GM23248 (cell line): ENCODE measurements around the gene RAD51B. TPM values are rescaled to one million over a fixed set of nuclear protein-coding genes. Genes with fewer than 3 reads are reported as not detected.

Experiments used
- DNase-seq: peaks from one replicate; pipeline ENCODE4 v3.0.0-alpha.2; 2015
- H2AFZ ChIP-seq: fragments of 200-600 bp; sonication (generic); 2 replicates; pipeline ENCODE4 v1.6.1; 2016; ENCODE audit warnings: antibody characterized with exemption
- H3F3A ChIP-seq: fragments of 200-600 bp; sonication (generic); 2 replicates; pipeline ENCODE4 v1.6.1; 2016; ENCODE audit warnings: mild to moderate bottlenecking, antibody characterized with exemption, mixed run types; ENCODE audit not compliant: insufficient read depth
- H3K27ac ChIP-seq: fragments of 200-600 bp; sonication (generic); 2 replicates; pipeline ENCODE4 v1.5.1; 2016; ENCODE audit warnings: mild to moderate bottlenecking
- H3K27me3 ChIP-seq: fragments of 200-600 bp; sonication (generic); replicated peaks from 2 replicates; pipeline ENCODE4 v1.6.1; 2016; ENCODE audit warnings: mild to moderate bottlenecking; ENCODE audit not compliant: insufficient read depth
- H3K36me3 ChIP-seq: fragments of 200-600 bp; sonication (generic); 2 replicates; pipeline ENCODE4 v1.6.1; 2016; ENCODE audit warnings: low read depth, mild to moderate bottlenecking
- H3K4me1 ChIP-seq: fragments of 200-600 bp; sonication (generic); 2 replicates; pipeline ENCODE4 v1.6.1; 2016; ENCODE audit warnings: mild to moderate bottlenecking; ENCODE audit not compliant: insufficient read depth
- H3K4me2 ChIP-seq: fragments of 200-600 bp; sonication (generic); one replicate; pipeline ENCODE4 v1.6.1; 2016; ENCODE audit warnings: mild to moderate bottlenecking; ENCODE audit not compliant: unreplicated experiment
- H3K4me3 ChIP-seq: fragments of 200-600 bp; sonication (generic); 2 replicates; pipeline ENCODE4 v1.5.1; 2016; ENCODE audit warnings: mild to moderate bottlenecking
- H3K79me2 ChIP-seq: fragments of 200-600 bp; sonication (generic); 2 replicates; pipeline ENCODE4 v1.6.1; 2016; ENCODE audit warnings: mild to moderate bottlenecking; ENCODE audit not compliant: insufficient read depth
- H3K9ac ChIP-seq: fragments of 200-600 bp; sonication (generic); 2 replicates; pipeline ENCODE4 v1.6.1; 2016; ENCODE audit warnings: mild to moderate bottlenecking
- H3K9me2 ChIP-seq: fragments of 200-600 bp; sonication (generic); 2 replicates; pipeline ENCODE4 v1.6.1; 2016; ENCODE audit warnings: mixed run types, mild to moderate bottlenecking, moderate library complexity; ENCODE audit not compliant: insufficient read depth
- H3K9me3 ChIP-seq: fragments of 200-600 bp; sonication (generic); one replicate; pipeline ENCODE4 v1.6.1; 2017; ENCODE audit warnings: low read depth
- H4K20me1 ChIP-seq: fragments of 200-600 bp; sonication (generic); 2 replicates; pipeline ENCODE4 v1.6.0; 2016; ENCODE audit not compliant: insufficient read depth
- EZH2 ChIP-seq: fragments of 200-600 bp; sonication (generic); IDR thresholded peaks from 2 replicates; pipeline ENCODE4 v1.6.1; 2018; ENCODE audit warnings: antibody characterized with exemption, mild to moderate bottlenecking; ENCODE audit not compliant: insufficient read depth, poor library complexity, severe bottlenecking
- EZH2phosphoT487 ChIP-seq: fragments of 200-600 bp; sonication (generic); IDR thresholded peaks from 2 replicates; pipeline ENCODE4 v1.6.1; 2018; ENCODE audit warnings: antibody characterized with exemption, moderate library complexity, mild to moderate bottlenecking, low read depth; ENCODE audit not compliant: insufficient read depth
- WGBS, 2 experiments: methylation state at CpG; one replicate each; pipeline ENCODE4 v1.1.6; 2015 to 2017; ENCODE audit warnings: low lambda C conversion rate in 2 of 2, low coverage in 1 of 2; ENCODE audit errors: missing lambda C conversion rate in 2 of 2; 5-methylcytosine and 5-hydroxymethylcytosine counted together
- in situ Hi-C: fragments of 300-500 bp; cut with MboI; formaldehyde crosslinking; loops from 2 replicates; pipeline ENCODE4 v1.15.0; 2020
- polyA plus RNA-seq: library from polyadenylated mRNA; unstranded; fragments of >200 nt; fragmentation: Nextera tagmentation; extraction: Ambion mirVana; gene quantifications from 2 replicates; pipeline ENCODE4 v1.2.1, GENCODE V29; 2016
- total RNA-seq: library from RNA; depleted of rRNA; stranded (reverse); fragments of >200 nt; shearing (Covaris generic); gene quantifications from 2 replicates; pipeline ENCODE4 v1.2.3, GENCODE V29; 2014

Gene RAD51B
- total and polyA plus RNA-seq, 2 experiments from 2014 or later = 4.0 to 8.8 TPM

GRCh38 chr14:68598621-68599447 is 779.3 kb downstream of the RAD51B start:
- Histone ChIP-seq H3K27me3 (no peaks in the 10 kb centered on the region), H3F3A (no peaks in the 10 kb centered on the region; the same call in 1 of the 2 replicates), H3K4me3 (no peak overlapping the region)

GRCh38 chr14:68599896-68600610 is 780.5 kb downstream of the RAD51B start:
- no peaks in the 10 kb centered on the region for H3K79me2 ChIP-seq
- H3K9ac ChIP-seq = no peak overlapping the region
- H3K9me2 ChIP-seq = no peaks in the 10 kb centered on the region
- no peaks in the 10 kb centered on the region for H3K27me3 ChIP-seq
- H3K4me1 ChIP-seq = peaks cover 5% of the 10 kb centered on the region
- no peak for TF ChIP-seq EZH2
- TF ChIP-seq EZH2phosphoT487 = no peak
- no peaks in the 10 kb centered on the region for H3K36me3 ChIP-seq
- no peak overlapping the region for H3K27ac ChIP-seq
- no peak for DNase-seq
- no peaks in the 10 kb centered on the region; the same call in 1 of the 2 replicates for H3F3A ChIP-seq
- no peak overlapping the region for H3K4me2 ChIP-seq
- WGBS, 2 experiments = 89% methylated on average over 9 of the region's 9 CpGs
- no peaks in the 10 kb centered on the region for H3K9me3 ChIP-seq
- no peaks in the 10 kb centered on the region for H4K20me1 ChIP-seq
- no peak overlapping the region for H2AFZ ChIP-seq
- in situ Hi-C loops = no loop called here
- H3K4me3 ChIP-seq = no peak overlapping the region

More at GRCh38 chr14:68598621-68599447, 779.3 kb downstream of the RAD51B start:
- Histone ChIP-seq H3K79me2 (no peaks in the 10 kb centered on the region), H3K9ac (no peak overlapping the region), H4K20me1 (no peaks in the 10 kb centered on the region), H3K9me3 (no peaks in the 10 kb centered on the region), H3K4me2 (no peak overlapping the region), H3K36me3 (no peaks in the 10 kb centered on the region), H3K27ac (peak overlapping the region; percentile 17; the same call in 1 of the 2 replicates), H3K4me1 (peaks cover 5% of the 10 kb centered on the region), H3K9me2 (no peaks in the 10 kb centered on the region), H2AFZ (peak overlapping the region; percentile 41; the same call in 1 of the 2 replicates)
- 89 to 90% methylated on average over 22 of the region's 22 CpGs for WGBS, 2 experiments
- TF ChIP-seq EZH2 (no peak), EZH2phosphoT487 (no peak)
- in situ Hi-C loops = no loop called here
- DNase-seq = peak; percentile 79

- 76 to 78% methylated on average over 5 of the region's 5 CpGs for WGBS, 2 experiments
- no peak overlapping the region for H3K27ac ChIP-seq
- H3K9me2 ChIP-seq = no peaks in the 10 kb centered on the region
- no peaks in the 10 kb centered on the region for H4K20me1 ChIP-seq
- H3K9me3 ChIP-seq = no peaks in the 10 kb centered on the region
- H3K4me2 ChIP-seq = no peak overlapping the region
- DNase-seq = no peak
- no peaks in the 10 kb centered on the region for H3K79me2 ChIP-seq
- no peaks in the 10 kb centered on the region; the same call in 1 of the 2 replicates for H3F3A ChIP-seq
- in situ Hi-C loops = no loop called here
- H3K4me3 ChIP-seq = no peak overlapping the region
- peaks cover 5% of the 10 kb centered on the region for H3K4me1 ChIP-seq
- no peak overlapping the region for H2AFZ ChIP-seq
- no peak for TF ChIP-seq EZH2phosphoT487
- TF ChIP-seq EZH2 = no peak
- H3K27me3 ChIP-seq = no peaks in the 10 kb centered on the region
- H3K9ac ChIP-seq = no peak overlapping the region
- no peaks in the 10 kb centered on the region for H3K36me3 ChIP-seq
Measured at GRCh38 chr14:68602507-68602906, 782.9 kb downstream of the RAD51B start.

GRCh38 chr14:68603533-68604360 is 784.2 kb downstream of the RAD51B start:
- Histone ChIP-seq H3K27ac (no peak overlapping the region), H3K9ac (no peak overlapping the region), H3K36me3 (no peaks in the 10 kb centered on the region), H3K4me3 (no peak overlapping the region), H3K27me3 (no peaks in the 10 kb centered on the region), H3F3A (no peaks in the 10 kb centered on the region; the same call in 1 of the 2 replicates), H3K79me2 (no peaks in the 10 kb centered on the region), H4K20me1 (no peaks in the 10 kb centered on the region), H3K4me1 (peaks cover 5% of the 10 kb centered on the region), H3K9me3 (no peaks in the 10 kb centered on the region), H3K4me2 (no peak overlapping the region), H2AFZ (no peak overlapping the region), H3K9me2 (no peaks in the 10 kb centered on the region)
- in situ Hi-C loops = no loop called here
- TF ChIP-seq EZH2phosphoT487 = no peak
- TF ChIP-seq EZH2 = no peak
- 95 to 97% methylated on average over 25 of the region's 25 CpGs for WGBS, 2 experiments
- no peak for DNase-seq
